ENCODE results near the gene MRPL55.

MRPL55 gene

DNA sequence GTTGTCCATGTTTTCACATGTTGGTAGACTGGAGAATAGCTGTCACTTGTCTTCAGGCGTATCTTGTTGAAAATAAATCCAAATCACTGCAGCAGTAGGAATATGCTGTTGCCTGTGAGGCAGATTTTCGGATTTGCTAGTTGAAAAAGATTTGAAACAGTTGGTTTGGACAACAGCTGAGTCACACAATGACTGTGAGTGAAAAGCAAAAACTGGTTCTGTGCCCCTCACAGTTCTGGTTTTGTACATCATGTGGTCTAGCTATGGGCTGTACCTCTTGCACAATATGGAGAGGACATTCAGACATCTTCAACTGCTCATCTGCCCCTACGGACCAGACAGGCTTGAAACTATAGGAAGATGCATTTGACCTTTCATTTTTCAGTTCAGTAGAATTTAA, 24.8 kb downstream of the MRPL55 start:
- no peak for DNase-seq (ENCODE audit: low read depth)

DNA sequence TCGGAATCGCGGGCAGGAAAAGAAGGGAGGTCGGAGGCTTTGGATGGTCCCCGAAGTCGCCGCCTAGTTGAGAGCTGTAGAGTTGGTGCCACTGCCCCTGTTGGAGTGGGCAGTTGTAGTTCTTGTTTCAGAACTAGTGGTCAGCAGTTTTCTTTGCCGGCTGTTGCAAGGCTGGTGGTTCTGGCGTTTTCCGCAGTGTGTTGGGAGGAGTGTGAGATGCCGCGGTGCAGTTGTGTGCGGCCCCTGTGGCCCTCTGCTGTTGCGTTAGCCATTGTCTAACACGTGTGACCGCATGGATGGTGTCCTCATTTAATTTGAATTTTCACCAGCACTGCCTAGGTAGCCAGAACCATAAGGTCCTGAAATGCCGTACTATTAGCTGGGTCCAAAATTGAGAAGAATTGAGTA, 25.2 kb downstream of the MRPL55 start:
- no peak for DNase-seq (ENCODE audit: low read depth)

DNA sequence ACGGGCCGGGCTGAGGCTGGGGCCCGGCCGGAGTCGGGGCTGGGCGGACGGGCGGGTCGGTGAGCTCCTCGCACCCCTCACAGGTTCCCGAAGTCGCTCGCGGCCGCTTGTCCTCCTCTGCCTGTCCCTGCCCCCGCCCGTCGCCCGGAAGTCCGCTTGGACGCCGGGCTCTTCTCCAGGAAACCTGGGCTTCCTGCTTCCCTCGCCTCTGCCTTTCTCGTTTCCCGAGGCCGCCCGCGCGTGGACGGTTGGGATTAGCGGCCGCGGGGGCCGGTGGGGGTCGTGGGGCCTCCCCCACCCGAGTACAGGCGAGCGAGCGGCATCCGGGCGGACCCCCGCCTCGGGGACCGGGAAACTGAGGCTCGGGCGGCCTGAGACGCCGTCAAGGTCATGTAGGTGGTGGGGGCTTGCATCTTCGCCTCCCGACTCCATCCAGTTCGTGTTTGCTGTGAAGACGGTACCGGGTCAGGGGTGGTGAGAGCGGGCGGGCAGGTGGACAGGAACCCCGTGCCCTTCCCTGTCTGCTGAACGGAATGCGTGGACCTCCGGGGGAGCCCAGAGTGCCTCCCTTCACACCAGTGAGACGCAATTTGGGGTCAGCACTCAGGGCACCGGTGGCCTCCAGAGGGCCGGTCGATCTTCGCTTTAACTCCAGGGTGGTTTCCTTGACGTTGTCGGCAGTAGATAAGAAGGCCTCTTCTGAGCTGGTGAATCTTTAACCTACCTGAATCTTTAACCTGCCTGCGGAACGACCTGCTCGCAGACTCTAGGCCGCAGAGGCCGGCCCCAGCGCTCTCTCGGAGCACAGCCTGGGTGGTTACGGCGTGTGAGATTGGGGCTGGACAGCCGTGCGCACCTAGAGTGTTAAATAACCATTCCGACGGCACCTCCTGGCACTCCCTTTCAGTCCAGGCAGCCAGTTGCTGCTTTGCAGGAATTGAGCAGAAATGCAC, 25.9 kb downstream of the MRPL55 start:
- DNase-seq (ENCODE audit: low read depth), result no peak

DNA sequence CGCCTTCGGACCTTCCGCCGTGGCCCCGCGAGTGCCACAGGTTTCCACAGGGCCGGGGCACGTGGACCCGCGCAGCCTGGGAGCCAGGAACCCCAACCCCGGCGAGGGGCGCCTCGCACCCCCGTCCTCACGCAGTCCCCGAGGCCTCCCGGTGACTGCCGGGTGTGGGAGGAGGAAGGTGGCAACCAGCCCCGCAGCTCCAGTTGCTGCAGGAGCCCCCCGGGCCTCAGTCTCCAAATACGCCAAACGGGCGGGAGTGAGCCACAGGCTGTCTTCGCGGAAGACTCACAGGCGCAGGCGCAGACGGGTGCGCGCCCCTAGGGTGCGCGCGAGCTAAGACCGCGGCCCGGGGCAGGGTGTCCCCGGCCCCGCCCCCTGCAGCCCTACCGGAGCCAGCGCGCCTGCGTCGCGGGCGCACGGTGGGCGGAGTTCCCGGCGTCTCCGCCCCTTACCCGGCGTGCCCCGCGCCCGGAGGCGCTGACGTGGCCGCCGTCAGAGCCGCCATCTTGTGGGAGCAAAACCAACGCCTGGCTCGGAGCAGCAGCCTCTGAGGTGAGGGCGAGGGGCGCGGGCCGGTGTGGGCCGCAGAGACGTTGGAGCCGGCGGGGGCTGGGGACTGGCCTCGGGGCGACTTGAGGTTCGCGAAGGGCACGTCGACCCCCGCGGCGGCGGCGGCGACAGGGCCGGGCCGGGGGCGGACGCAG, 26.7 kb downstream of the MRPL55 start, which contains the start of gene ARF1:
Gene ARF1 (plus strand): TSS at position 495 of the 704 bp plus-strand sequence. CDS start 14,407 bp downstream, outside the sequence.
- peak; percentile 81 for DNase-seq (ENCODE audit: low read depth)

DNA sequence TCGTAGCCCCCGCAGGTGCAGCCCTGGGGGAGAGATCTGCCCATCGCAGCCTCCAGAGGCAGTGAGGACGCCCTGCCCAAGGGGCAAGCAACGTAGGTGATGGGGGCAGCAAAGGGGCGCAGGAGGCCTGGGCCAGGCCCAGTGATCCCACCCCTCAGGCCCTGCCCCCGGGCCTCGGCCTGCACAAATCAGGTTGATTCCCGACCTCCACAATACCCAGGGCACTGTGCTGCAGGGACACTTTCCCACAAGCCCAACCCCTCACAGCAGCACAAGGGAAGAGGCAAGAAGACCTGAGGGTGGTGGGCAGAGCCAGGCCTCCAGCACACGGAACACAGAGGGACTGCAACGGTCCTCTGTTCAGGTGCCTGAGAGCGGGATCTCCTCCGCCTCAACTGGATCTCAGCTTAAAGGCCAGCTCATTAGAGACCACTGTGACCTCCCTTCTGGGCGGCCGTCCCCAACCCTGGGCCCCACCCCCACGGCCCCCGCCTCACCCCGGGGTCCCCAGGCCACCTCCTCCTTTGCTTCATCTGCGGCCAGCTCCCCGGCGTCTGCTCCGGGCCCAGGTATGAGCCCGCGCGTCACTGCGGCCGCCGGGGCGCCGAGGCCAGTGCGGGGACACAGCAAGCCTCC, 27.4 kb downstream of the MRPL55 start:
- DNase-seq (ENCODE audit: low read depth), result no peak

DNA sequence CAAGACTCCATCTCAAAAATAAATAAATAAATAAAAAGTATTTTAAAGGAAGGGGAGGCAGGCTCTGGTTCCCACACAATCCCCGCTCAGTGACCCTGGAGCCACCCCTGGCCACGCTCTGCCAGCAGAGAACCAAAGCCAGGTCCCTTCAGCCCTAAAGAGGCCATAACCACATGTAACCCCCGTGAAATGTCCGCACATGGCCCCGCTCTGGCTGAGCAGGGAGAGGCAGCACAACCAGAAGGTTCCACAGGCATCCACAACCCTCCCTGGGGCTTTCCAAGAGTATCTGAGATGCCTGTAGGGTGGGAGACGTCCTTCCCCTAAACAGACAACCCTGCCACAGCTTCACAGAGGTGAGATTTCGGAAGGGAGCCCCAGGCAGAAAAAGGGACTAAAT, 28.0 kb downstream of the MRPL55 start:
- no peak for DNase-seq (ENCODE audit: low read depth)

DNA sequence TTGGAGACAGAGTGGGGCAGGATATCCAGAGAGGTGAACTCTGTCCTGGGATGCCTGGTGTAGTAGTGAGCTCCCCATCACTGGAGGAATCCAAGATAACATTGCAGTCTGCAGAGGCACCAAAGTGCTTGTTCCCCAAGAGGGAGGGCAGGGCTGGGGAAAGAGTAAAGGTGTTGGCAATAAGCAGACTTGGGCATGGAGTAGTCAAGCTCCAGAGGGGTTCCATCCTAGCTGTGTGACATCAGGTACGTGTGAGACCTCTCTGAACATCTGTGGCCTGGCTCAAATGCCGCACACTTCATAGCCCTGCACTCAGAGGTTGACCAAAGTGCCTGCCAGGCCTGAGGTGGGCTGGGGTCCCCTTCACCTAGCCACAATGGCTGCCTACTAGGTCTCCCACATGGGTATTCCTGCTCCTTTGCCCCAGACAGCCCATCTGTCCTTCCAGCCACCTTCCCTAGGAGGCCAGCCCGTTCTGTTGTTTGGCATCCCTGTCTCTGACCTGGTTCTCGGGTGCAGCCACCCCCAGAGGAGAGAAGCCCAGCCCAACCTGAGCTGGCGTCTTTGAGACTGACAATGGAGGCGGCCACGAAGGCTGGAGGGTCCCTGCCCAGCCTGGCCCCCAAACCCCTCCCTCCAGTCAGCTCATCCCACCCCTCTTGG, 29.4 kb downstream of the MRPL55 start:
- DNase-seq (ENCODE audit: low read depth), result no peak

DNA sequence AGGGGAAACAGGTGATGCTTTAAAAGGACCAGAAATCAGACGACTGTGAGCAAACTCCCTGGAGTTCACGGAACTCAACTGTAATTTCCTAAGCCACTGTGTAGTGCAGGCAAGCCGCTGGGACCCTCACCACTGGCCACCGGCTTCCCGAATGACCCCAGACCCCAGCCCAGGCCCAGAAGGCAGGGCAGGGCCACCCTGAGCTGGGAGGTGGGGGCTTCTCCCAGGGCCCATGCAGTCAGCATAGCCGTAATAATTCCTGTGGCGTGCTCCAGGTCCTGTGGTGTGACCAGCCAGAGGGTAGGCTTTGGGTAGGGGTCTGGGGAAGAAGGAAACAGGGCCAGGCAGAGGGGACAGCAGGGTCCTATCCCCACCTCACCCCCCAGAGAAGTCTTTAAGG, 30.1 kb downstream of the MRPL55 start:
- no peak for DNase-seq (ENCODE audit: low read depth)

DNA sequence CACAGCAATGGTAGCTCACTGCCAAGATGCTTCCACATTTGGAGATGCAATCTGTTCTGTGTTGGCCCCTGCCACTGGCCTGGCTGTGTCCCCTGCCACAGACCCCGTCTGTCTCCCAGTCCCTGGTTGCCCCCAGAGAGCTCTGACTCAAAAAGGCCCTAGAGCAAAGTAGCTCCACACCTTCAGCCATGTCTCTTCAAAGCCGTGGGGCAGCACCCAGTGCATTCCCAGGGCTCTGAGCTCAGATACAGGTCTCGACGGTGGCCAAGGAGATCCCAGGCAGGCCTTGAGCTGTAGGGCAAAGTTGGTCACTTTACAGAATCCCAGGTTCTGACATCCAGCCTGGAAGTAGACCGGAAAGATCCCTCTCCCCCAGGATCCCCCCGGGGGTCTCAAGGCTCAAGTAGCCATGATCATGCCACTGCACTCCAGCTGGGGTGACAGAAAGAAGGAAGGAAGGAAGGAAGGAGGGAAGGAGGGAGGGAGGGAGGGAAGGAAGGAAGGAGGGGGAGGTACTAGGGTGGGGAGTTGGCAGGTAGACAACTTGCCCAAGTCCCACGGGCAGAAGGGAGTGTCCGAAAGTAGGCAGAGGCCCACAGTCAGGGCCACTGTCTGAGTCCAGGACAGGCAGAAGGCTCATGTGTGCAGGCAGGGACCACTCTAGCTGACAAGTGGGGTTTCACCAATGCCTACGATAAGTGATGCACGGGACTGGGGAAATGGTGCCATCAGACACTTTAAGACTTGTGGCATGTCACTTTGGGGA, 31.4 kb downstream of the MRPL55 start:
- DNase-seq (ENCODE audit: low read depth), result no peak

DNA sequence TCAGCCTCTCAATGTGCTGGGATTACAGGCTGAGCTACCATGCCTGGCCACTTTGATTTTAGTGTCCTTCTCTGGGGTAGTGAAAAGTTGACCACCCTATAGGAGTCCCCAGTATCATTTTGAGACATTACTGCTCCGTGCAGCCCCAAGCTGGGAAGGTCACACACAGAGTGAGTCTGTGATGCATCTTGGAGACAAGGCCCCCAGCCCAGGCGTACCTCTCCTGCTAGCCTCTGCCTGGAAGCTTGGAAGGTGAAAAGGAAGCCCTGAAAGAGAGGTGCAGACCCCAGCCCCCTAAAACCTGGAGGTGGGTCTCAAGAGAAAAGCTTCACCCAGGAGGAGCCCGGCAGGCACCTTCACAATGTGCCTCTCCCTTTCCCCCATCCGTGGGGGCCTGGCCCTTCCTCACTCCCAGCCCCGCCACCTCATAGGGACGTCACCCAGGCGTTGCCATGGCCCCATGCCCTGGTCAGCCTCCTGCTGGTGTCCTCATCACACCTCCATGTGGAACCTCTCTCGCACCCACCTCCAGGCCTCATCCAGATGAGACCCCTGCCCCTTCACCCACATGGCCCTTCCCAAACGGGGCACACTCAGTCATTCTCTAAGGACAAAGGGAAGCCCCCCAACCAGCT, 32.2 kb downstream of the MRPL55 start:
- no peak for DNase-seq (ENCODE audit: low read depth)

DNA sequence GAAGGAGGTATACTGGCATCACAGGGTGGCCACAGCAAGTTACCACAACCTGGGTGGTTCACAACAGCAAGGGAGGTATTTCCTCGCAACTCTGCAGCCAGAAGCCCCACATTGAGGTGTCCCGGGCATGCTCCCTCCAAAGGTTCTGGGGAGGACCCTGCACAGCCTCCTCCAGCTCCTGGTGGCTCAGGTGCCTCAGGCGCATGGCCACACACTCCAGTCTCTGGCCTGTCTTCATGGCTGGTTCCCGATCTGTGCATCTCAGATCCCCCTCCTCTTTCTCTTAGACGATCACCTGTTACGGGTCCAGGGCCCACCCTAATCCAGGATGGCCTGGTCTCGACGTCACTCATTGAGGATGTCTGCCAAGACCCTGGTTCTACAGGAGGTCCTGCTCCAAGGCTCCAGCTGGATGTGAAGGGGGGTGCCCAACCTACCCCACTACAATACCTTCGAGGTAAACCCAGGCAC, 33.3 kb downstream of the MRPL55 start:
- no peak for DNase-seq (ENCODE audit: low read depth)

DNA sequence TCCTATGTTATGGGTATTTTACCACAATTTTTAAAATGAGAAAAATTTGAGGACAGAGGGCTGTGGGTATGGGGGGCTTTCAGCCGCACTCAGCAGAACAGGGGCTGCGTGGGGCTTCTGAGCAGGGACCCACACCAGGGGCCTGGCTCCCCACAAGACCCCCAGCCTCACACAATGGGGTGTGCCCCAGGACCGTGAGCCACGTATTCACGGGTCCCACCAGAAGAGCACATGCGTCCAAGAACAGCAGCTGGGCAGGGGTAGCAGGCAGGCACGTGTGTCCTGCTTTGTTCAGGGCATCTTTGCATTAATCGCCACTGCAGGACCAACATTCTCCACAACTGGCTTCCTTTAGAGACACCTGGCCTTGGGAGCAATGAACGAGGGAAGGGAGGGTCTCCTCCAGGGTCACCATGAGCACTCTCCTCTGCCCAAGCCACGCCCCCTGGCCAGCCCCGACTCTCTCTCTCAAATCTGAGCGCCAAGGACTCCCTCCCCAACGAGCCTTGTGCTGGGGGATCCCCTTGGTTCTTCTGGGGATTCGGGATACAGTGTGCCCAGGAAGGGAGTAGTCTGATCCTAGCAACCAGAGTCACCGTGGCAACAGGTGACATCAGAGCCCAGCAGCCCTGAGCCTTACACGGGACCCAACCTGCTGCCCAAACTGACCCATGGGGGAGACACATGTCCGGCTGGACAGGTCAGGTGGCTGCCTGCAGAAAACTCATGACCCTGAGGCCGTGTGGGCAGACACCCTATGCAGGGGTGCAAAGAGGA, 34.0 kb downstream of the MRPL55 start:
- no peak for DNase-seq (ENCODE audit: low read depth)

DNA sequence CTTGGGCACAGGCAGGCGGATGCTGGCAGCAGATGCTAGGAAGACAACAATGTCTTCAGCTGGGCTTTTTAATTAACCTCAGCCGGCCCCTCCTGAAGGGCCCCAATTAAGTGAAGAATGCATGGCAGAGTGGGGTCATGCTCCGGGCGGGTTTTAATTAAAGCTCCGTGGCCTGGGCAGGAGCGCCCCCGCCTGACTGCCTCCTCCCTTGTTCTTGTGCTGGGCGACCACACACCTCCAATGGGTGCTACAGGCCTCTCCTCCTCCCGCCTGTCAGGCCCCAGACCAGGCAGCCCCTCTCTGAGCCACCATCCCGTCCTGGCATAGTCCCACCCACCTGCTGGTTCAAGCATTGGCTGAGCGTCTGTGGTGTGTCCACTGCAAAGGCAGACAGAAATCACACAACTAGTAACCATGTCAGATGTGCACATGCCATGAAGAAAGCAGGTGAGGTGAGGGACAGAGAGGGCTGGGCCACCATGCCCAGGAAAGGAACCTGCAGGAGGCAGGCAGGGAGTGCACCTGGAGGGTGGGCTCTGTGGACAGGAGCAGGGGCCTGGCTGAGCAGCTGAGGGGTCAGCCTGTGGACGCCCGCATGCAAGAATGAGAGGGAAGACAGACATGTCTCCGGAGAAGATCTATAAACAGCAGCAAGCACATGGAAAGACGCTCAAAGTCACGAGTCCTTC, 35.1 kb downstream of the MRPL55 start:
- DNase-seq (ENCODE audit: low read depth), result no peak

DNA sequence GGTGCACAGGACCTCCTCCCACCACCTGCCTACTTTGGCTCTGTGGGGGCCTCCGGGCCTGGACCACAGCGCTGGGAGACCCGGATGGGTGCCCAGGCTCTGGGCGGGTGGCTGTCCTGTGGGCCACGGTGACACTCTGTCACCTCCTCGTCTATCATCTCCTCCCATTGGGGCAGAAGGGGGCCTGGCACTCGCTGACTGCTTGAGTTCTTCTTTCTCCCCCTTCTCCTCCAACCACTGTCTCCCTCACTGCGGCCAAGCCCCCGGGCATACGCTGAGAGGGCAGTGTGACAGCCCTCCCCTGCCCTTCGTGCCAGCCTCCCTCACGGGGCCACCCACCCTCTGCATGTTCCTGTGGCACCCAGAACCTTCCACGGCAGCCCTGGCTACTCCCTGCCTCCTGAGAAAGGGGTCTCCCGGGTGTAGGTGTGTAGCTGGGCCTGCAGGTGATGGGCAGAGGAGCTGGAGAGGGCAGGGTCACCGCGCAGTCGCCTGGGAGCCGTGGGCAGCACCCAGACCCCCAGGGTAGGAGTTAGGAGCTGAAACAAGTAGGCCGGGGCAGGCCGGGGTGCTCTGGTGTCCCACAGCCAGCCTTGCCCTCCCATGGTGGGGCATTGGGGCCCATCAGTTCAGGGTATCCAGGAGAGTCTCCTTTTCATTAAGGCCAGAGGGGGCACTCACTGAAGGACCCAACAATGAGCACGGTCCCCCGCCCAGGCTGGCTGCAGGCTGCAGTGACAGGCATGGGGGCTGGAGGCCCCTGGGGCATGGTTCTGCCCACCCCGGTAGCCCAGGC, 35.8 kb downstream of the MRPL55 start:
- DNase-seq (ENCODE audit: low read depth), result no peak

DNA sequence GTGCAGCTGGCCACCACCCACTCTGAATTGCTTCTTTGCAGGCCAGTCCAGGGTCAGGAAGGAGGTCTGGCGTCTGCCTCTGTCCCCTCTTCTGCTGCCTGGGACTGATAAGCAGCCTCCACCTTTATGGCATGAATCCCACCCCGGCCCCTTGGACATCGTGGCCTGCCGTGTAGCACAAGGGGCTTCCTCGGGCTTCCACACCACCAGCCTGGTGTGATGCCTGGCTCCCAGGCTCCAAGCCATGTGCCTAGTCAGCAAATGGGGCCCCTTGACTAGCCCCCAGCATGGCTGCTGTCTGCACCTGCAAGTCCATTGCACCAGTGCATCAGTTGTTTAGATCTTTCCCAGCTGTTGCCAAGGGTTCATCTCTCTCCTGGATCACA, 36.4 kb downstream of the MRPL55 start:
- DNase-seq (ENCODE audit: low read depth), result no peak

DNA sequence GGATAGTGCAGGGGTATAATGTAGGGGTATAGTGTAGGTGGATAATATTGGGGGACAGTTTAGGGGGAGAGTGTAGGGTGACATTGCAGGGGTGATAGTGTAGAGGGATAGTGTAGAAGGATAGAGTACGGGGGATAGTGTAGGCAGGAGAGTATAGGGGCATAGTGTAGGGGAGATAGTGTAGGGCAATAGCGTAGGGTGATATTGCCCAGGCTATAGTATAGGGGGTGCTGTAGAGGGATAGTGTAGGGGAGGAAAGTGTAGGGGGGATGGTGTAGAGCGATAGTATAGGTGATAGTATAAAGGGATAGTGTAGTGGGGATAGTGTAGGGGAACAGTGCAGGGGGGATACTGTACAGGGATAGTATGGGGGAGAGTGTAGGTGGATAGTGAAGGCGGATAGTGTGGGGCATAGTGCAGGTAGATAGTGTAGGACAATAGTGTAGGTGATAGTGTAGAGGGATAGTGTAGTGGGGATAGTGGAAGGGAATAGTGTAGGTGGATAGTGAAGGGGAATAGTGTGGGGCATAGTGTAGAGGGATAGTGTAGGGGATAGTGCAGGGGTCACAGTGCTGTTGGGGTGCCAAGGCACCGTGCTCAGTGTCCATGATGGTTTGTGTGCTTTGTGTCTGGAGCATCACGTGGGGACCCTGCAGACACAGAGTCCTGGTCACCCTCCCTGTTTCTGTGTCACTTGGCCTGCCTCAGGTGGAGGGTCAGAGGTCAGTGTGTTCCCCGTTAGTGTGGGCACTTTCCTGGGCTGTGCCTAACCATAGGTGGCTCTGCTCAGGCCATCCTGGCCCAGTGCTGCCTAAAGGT, 37.1 kb downstream of the MRPL55 start:
- no peak for DNase-seq (ENCODE audit: low read depth)

DNA sequence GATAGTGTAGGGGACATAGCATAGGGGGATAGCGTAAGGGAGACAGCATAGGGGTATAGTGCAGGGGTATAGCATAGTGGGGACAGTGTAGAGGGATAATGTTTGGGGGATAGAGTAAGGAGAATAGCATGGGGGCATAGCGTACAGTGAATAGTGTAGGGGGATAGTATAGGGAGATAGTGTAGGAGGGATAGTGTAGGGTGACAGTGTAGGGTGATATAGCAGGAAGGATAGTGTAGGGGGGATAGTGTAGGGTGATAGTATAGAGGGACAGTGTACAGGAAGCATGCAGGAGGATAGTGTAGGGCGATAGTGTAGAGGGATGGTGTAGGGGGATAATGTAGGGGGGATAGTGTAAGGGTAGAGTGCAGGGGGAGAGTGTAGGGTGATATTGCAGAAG, 38.2 kb downstream of the MRPL55 start:
- no peak for DNase-seq (ENCODE audit: low read depth)

DNA sequence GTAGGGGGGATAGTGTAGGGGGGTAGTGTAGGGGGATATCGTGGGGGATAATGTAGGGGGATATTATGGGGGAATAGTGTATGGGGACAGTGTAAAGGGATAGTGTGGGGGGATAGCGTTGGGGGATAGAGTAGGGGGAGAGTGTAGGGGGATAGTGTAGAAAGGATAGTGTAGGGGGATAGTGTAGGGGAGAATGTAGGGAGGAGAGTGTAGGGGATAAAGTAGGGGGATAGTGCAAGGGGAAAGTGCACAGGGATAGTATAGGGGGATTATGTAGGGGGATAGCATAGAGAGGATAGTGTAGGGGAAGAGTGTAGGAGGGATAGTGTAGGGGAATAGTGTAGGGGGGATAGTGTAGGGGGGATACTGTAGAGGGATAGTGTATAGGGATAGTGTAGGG, 38.9 kb downstream of the MRPL55 start:
- no peak for DNase-seq (ENCODE audit: low read depth)
